GM21737 (cell line): ENCODE data around the gene KLF13.

Experiments used
- ATAC-seq: cut with Tn5 transposase; IDR thresholded peaks from one replicate; pipeline ENCODE4 v1.9.1; 2021; ENCODE audit warnings: mild to moderate bottlenecking, moderate library complexity; ENCODE audit not compliant: unreplicated experiment

Gene KLF13

GRCh38 chr15:31314380-31314779 lies 12.3 kb upstream of the KLF13 start:
- no peak for ATAC-seq

GRCh38 chr15:31316135-31316795 lies 10.4 kb upstream of the KLF13 start:
- no peak for ATAC-seq

- ATAC-seq, result no peak
Observed at GRCh38 chr15:31317017-31317416, 9.6 kb upstream of the KLF13 start.

- ATAC-seq, result no peak
Observed at GRCh38 chr15:31317421-31318327, 9.0 kb upstream of the KLF13 start.

- ATAC-seq, result no peak
Observed at GRCh38 chr15:31318429-31318828, 8.2 kb upstream of the KLF13 start.

GRCh38 chr15:31320022-31320421 lies 6.6 kb upstream of the KLF13 start:
- no peak for ATAC-seq

- ATAC-seq, result no peak
Observed at GRCh38 chr15:31321418-31321817, 5.2 kb upstream of the KLF13 start.

- ATAC-seq, result no peak
Observed at GRCh38 chr15:31322504-31322903, 4.1 kb upstream of the KLF13 start.

- no peak for ATAC-seq
Observed at GRCh38 chr15:31323627-31324026, 3.0 kb upstream of the KLF13 start.

- ATAC-seq, result no peak
Observed at GRCh38 chr15:31324186-31324585, 2.4 kb upstream of the KLF13 start.

- no peak for ATAC-seq
Observed at GRCh38 chr15:31324806-31325594, 1.6 kb upstream of the KLF13 start.

- ATAC-seq, result peak; percentile 7
Observed at GRCh38 chr15:31325595-31326155, 960 bp upstream of the KLF13 start.

GRCh38 chr15:31326875-31327668 lies 437 bp downstream of the KLF13 start:
- peak; percentile 19 for ATAC-seq

GRCh38 chr15:31327669-31328427 lies 1.2 kb downstream of the KLF13 start:
- peak; percentile 13 for ATAC-seq

GRCh38 chr15:31328428-31328968 lies 1.9 kb downstream of the KLF13 start:
- no peak for ATAC-seq

- no peak for ATAC-seq
Observed at GRCh38 chr15:31328969-31329639, 2.5 kb downstream of the KLF13 start.

- no peak for ATAC-seq
Observed at GRCh38 chr15:31329640-31330010, 3.0 kb downstream of the KLF13 start.

GRCh38 chr15:31330111-31330785 lies 3.6 kb downstream of the KLF13 start:
- no peak for ATAC-seq
